ENCODE measurements around the gene AHNAK.
"Not testable (repeated sequence)": the region's sequence is repeated elsewhere in the genome, so short reads cannot be mapped to it uniquely, and the experiment has no call there.

AHNAK gene

DNA sequence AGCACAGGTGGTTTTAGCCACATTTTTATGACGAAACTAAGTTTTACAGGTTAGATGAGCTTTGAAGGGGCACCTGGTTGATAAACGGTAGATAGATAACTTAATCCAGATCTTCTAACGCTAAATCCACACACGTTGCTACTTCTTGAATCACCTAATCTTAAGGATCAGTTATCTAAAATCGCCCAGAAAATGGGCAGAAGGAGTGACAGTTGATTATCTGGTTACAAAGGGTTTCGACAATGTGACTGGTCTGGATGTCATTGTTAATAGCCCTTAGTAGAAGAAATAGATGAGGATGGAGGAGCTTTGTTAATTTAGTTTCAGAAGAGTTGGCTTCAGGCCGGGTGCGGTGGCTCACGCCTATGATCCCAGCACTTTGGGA lies 84.1 kb downstream of the AHNAK start:
- DNase-seq (ENCODE audit: low read depth) = no peak

DNA sequence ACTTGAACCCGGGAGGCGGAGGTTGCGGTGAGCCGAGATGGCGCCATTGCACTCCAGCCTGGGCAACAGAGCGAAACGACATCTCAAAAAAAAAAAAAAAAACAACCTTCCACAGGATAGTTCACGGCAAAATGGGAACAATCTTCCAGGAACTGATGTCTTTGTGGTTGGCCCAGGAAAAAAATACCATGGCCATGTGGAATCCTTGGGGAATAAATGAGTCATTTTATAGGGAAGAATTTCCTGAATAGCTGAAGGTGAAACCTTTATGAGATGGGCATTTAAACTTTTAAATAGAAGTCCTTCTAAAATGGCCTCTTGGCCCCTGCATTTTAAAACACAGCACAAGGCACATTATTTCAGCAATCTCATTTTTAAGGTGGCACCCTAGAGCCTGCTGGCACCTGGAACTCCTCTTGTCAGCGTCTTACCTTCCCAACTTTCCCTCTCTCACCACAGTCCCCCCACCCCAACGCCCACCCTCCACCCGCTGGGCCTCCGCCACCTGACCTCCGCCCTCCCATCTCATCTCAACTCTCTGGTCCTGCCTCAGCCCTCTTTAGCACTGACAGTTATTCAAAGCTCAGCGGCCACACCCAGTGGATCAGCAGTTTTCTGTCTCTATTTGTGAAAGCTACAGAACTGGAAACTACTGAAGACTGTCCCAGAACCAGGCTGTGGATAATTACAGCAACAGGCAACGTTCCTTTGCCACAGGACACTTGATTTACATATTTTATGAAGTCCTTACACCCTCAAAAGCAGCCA lies 84.7 kb downstream of the AHNAK start:
- DNase-seq (ENCODE audit: low read depth) = no peak

DNA sequence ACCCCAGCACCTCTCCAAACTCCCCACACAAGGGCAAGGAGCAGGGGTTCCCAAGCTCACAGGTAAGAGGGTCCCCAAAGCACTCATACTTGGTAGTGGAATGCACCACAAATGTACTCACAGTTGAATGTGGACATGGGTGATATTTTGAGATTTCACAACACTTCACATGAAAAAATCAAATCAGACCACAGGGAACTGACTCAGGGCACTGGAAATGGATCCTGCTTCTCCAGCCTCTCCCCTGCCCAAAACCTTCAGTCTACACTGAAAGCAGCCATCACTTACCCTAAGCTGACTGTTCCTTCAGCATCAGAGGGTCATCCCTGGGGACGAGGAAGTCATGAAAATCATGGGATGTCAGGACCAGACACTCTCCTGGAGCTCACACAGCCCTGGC lies 87.5 kb downstream of the AHNAK start:
- no peak for DNase-seq (ENCODE audit: low read depth)

DNA sequence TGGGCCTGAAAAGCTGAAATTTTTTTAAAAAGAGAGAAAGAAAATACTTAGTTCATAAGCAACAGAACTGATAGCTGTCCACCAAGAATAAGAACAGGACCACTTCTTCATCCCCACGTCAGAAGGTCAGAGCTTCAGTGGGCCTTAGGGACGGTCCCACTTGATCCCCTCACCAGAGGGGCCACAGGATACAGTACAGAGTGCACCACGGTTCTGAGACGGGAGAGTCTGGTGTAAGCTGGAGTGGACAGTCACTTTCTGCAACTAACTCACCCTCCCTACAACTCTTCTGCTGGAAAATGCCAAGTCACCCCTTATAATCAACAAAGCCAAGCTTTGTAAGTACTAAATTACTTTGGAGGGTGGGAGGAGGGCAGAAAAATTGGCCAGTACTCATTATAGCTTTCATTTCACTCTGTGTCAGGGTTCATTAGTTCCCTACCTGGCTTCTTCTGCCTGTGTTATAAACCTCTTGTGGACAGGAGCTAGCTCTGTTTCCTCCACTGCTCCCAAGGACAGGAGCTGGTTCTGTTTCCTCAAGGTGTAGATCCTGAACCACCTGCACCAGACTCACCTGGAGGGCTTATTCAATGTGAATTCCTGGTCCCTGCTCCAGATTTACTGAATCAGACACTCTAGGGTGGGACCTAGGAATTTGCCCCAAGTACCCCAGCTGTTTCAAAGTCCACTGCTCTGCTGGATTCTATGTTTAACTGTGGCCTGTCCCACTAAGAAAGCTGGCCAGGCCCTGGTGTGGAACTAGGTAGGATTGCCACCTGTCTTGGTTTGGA lies 88.2 kb downstream of the AHNAK start:
- DNase-seq (ENCODE audit: low read depth) = no peak

DNA sequence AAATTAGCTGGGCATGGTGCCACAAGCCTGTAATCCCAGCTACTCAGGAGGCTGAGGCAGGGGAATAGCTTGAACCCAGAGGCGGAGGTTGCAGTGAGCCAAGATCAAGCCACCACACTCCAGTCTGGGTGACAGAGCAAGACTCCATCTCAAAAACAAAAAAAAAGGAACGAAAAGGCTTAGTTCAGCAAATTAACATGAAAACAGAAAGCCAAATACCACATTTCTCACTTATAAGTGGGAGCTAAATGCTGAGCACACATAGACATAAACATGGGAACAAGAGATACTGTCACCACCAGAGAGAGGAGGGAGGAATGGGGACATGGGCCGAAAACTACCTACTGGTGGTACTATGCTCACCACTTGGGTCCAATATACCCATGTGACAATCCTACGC lies 89.1 kb downstream of the AHNAK start:
- DNase-seq (ENCODE audit: low read depth) = no peak

DNA sequence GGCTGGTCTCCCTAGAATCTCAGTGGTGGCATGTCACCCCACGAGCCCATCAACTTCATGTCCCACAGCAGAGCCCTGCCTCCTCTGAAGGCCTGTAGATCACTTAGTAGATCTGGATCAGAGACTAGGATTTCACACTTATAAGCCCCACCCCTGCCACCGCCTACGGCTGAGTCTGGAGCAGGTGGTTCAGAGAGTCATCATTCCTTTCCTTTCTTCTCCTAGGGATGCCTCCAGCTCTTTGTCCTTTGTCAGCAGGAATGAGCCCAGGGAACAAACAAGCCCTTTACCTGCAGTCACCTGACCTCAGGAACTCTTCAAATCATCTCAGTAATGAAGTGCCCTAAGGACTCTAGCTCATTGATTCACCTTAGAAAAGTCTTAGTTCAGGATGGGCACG lies 90.0 kb downstream of the AHNAK start:
- no peak for DNase-seq (ENCODE audit: low read depth)

DNA sequence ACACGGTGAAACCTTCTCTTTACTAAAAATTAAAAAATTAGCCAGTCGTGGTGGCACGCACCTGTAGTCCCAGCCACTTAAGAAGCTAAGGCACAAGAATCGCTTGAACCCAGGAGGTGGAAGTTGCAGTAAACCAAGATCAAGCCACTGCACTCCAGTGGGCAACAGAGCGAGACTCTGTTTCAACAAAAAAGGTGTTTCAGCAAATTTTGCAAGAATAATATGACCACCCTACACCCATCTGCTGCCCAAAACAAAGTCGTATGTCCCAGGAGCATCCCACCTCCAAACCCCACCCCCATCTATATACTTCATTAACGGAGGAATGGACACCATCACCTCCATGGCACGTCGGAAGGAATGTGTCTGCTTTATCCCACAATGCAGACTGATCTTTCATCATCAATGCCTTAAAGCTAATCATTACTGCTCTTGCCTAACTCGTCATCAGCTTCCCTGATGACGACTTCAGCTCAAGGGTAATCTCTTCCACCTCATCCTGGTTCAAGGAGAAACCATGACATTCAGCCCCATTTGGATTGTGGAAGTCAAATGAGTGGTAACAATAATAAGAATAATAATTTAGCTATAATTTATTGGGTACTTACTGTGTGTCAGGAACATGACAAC lies 93.7 kb downstream of the AHNAK start:
- DNase-seq (ENCODE audit: low read depth) = no peak

DNA sequence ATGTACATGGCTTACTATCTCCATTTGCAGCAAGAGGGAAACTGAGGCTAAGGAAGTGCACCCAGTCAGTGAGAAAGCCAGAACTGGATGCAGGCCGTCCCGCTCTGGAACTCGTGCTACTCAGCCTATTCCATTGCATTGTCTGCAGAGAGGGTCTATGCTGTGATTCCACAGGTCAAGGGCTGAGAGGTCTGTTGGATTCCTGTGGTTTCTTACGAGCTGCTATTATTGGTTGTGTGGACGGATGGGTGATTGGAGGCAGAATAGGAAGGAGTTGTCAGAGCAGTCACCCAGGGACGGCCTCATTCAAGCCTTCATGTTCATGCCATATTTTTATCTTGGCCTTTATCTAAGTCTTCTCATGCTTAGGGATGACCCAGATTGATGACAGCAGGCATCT lies 94.3 kb downstream of the AHNAK start:
- no peak for DNase-seq (ENCODE audit: low read depth)

DNA sequence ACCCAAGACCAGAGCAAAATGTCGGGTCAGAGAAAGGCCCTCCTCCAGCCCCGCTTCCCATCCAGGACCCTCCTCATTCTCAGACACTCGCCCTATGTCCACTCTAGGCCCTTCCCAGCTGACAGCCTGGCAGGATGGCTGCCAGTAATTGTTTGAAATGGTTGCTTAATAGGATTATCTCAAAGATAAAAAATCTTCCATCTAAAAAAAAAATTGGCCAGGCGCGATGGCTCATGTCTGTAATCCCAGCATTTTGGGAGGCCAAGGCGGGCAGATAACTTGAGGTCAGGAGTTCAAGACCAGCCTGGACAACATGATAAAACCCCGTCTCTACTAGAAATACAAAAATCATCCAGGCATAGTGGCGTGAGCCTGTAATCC lies 95.4 kb downstream of the AHNAK start:
- DNase-seq (ENCODE audit: low read depth) = no peak

DNA sequence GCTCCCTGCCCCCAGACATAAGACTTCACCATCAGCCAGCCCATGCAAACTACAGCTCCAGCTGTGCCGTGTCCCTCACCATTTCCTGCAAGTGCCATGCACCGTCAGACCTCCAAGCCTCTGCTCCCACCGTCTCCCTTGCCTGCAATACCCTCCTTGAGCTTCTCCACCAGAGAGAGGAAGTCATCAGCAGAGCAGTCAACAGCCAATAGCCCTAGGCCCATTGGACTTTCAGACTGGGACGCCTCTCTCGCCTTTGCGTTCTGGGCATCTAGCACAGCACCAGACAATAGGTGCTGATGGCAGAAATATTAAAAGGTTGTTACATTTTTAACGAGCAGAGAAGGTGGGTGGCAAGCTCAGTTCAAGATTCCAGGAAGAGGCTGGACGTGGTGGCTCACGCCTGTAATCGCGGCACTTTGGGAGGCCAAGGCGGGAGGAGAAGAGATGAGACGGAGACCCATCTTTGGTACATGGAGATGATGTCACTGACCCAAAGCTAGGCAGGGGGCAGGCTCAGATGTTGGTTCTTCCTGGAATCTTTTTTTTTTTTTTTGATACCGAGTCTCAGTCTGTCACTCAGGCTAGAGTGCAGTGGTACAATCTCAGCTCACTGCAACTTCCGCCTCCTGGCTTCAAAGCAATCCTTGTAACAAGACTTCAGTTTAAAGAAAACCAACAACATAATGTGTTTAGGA lies 95.9 kb downstream of the AHNAK start:
- no peak for DNase-seq (ENCODE audit: low read depth)

DNA sequence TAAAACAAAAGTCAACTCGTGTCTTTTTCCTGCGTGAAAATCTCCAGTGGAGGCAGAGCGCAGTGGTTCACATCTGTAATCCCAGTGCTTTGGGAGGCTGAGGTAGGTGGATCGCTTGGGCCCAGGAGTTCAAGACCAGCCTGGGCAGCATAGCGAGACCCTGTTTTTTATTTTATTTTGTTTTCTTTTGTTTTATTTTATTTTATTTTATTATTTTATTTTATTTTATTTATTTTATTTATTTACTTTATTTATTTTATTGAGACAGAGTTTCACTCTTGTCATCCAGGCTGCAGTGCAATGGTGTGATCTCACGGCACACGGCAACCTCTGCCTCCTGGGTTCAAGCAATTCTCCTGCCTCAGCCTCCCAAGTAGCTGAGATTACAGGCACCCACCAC lies 96.7 kb downstream of the AHNAK start:
- DNase-seq (ENCODE audit: low read depth) = not testable (repeated sequence)

DNA sequence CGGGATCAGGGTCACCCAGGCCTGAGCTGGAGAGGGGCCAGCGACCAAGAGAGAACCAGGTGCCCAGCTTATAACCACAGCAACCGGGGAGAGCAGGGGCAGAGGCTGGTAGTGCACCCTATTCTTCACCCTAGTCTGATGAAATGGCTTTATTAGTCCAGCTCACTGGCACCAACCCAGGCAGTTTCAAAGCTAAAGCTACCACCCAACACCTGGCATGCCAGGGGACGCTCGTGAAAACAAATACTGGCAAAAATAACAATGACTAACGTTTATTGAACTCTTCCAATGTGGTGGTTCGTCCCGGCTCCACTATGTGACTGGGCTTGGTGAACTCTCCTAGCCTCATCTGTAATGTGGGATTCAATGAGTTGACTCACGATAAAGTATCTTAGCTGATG lies 97.2 kb downstream of the AHNAK start:
- DNase-seq (ENCODE audit: low read depth) = no peak

DNA sequence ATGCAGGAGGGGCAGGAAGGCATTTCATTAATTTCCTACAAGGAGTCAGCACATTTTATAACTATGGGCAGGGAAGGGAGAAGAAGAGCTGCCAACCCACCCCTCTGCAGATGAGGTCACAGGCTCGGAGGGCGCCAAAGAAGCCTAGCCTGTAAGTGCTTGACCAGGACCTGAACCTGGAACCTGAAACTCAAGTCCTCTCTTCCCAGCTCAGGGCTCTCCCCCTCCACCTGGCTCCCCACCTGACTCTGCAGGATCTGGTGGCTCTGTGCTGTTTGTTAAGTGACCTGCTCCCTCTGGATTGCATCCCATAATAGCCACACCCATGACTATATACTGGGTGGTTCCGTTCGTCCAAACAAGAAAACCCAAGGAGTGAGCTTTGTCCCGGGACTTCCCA lies 100.5 kb downstream of the AHNAK start:
- no peak for DNase-seq (ENCODE audit: low read depth)

DNA sequence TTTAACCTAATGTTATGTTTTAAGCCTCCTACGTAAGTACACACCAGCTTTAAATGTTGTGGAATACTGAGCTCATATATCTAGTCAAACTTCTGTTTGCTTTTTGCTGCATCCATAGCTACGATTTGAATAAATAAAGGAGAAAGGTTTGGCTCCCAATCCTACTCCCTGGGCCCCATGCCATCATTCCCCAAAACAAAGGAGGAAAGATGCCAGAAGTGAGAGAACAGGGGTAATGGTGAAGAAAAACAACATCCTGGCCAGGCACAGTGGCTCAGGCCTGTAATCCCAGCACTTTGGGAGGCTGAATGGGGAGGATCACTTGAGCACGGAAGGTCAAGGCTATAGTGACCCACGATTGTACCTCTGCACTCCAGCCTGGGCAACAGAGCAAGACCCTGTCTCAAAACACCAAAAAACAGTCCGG lies 101.3 kb downstream of the AHNAK start:
- no peak for DNase-seq (ENCODE audit: low read depth)

DNA sequence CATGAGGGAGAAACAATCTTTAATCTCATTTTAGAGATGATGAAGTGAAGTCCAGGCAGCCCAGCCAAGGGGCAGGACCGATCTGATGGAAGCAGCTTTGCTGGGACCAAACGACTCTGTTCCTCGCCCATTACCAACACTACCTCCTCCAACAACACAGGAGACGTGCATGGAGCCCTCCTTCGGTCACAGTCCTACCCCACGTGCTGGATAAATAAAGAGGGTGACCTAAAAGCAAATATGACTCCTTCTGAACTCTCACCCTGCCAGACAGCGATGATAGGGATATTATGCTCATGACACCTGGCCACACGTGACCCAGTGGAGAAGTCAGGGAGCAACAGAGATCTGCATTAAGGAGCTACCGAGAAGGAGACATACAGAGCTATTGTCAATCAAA lies 101.8 kb downstream of the AHNAK start:
- DNase-seq (ENCODE audit: low read depth) = no peak

DNA sequence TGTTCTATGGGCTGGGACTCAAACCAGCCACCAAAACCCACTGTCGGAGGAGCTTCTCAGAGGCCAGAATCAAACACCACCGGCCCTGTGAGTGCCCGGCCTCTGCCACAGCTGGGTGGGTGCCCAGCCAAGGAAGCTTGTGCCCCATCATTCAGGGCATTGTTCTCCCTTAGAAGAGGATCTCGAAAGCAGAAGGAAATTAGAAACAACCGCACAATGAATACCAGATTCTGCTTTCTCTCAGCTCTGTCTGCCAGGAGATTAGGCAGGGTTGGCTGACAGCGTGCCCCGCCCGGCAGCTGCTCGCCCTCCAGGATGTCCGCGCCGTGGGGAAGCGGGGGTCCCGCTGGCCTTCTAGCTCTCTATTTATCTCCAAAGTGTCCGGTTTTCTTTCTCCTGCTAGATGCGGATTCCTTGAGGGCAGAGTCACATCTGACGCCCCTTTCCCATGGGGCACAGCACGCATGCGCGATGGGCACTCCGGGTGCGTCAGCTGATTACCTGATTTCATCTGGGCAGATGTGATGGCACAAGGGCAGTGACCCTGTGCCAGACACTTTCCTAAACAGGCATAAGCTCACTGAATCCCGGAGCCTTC lies 102.3 kb downstream of the AHNAK start:
- no peak for DNase-seq (ENCODE audit: low read depth)

DNA sequence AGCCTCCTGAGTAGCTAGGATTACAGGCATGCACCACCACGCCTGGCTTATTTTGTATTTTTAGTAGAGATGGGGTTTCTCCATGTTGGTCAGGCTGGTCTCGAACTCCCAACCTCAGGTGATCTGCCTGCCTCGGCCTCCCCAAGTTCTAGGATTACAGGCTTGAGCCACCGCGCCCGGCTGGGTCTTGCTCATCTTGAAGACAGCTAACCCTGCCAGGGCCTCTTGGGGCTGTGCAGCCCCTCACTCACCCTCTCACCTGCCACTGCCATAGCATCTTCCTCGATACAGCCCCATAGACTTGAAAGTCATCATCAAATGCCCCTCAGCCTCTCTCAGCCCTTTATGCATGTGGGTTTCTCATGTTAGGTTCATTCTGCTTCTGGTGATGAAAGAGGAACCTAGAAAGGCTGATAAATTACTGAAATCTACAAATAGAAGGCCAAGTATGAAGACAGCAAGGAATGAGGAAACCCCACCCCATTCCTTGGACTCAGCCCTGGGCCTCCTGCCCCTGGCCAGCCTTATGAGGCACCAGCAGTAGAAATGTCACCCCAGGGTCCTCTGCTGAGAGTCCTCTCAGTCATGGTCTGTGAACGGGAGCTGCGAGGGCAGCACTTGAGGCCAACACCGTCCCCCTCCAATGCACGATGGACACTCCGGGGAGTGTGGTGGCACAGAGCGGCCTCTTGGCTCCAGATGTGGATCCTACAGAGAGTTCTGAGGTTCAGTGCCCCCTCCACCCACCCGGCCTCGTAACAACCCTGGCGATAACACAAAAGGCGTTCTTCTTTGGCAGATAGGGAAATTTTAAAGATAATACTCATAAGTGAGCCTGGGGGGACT lies 103.0 kb downstream of the AHNAK start:
- no peak for DNase-seq (ENCODE audit: low read depth)

DNA sequence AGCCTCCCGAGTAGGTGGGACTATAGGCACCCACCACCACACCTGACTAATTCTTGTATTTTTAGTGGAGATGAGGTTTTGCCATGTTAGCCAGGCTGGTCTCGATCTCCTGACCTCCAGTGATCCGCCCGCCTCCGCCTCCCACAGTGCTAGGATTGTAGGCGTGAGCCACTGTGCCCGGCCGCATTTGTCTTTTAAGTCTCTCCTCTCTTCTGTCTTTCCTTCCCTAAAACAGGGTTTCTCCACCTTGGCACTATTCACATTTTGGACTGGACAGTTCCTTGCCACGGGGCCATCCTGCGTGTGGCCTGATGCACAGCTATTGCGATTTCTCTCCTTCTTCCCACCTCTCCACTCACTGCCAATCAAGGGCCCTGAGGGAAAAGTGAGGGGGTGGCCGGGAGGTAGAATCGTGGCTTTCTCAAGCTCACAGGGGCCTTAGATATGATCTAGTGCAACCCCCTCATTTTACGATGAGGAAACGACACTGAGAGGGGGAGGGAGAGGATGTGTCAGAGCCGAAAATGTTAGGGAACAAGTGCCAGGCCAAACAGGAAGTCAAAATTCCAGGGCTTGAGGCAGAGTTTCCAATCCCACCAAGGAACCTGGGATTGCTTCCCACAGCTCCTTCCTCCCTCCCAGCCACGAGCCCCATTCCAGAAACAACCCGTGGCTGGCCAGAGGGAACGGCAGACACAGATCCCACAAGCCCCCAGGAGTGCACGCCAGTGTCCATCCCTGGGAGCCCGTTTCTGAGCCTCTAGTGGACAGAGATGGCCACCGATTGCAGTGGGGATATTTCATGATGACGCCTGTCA lies 106.6 kb downstream of the AHNAK start:
- DNase-seq (ENCODE audit: low read depth) = no peak

DNA sequence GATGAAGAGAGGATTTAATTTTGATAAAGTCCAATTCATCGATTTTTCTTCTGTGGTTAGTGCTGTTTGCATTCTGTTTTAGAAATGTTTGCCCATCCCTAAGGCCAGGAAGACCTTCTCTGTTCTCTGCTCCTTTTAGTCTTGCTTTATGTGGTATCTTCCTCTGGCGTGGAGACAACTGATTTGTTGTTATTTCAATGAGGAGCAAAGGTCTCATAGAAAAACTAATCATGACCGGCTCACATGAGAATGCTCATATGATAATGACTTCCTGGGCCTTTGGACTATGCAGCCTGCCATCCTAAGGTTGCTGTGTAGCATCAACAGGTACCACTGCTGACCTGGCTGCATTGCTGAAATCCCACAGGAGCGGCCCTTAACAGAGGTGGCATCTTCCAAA lies 108.0 kb downstream of the AHNAK start:
- no peak for DNase-seq (ENCODE audit: low read depth)

DNA sequence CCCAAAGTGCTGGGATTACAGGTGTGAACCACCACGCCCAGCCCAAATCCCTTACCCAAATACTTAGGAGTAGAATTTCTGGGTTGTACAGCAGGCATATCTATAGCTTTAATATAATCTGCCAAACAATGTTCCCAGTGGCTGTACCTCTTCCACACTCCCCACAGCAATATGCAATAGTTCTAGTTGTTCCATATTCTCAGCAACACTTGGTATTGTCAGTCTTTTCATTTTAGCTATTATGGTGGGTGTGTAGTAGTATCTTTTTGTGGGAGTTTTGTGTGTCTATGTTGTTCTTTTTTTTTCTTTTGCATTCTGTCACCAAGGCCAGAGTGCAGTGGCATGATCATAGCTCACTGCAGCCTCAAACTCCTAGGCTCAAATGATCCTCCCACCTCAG lies 109.0 kb downstream of the AHNAK start:
- DNase-seq (ENCODE audit: low read depth) = no peak
